COLO668 (cell line): ENCODE results near the gene KPNA3.
"Not testable (repeated sequence)": the region's sequence is repeated elsewhere in the genome, so short reads cannot be mapped to it uniquely, and the experiment has no call there.

Experiments used
- DNase-seq: peaks from one replicate; lab custom pipeline; 2025; ENCODE audit not compliant: unreplicated experiment; lab: John Stamatoyannopoulos, UW

The KPNA3 gene, protein sequence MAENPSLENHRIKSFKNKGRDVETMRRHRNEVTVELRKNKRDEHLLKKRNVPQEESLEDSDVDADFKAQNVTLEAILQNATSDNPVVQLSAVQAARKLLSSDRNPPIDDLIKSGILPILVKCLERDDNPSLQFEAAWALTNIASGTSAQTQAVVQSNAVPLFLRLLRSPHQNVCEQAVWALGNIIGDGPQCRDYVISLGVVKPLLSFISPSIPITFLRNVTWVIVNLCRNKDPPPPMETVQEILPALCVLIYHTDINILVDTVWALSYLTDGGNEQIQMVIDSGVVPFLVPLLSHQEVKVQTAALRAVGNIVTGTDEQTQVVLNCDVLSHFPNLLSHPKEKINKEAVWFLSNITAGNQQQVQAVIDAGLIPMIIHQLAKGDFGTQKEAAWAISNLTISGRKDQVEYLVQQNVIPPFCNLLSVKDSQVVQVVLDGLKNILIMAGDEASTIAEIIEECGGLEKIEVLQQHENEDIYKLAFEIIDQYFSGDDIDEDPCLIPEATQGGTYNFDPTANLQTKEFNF

DNA sequence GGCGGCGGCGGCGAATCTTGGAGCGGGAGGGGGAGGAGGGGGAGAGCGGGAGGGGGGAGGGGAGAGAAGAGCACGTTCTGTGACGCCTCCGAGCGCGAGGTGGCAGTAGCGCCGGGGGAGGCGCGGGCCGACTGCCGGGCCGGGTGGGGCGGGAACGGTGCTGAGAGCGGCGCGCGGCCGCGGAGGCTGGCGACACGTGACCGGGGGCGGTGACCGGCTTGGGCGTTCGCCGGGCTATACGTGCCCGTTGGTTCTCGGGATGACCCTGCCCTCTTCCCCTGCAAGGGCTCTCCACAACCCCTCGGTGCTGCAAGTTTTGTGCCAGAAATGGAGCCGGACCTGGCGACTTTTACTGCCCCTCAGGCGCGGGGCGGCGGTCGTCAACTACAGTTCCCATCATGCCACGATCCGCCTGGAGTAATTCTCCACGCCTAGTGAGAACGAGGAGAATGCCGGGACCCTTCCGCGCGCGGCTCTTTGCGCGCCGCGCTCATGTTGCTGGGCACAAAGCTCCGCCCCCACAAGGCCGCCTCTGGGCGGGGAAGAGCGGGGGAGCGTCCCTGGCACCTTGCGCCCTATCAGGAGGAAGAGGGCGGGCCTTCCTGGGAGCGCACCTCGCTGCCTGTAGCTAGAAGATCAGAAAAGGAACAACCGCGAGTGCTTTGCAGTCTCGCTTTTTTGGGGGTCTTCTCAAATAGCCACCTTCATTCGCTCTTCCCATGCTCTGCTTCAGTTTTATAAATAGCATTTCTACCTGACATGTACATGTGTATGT is at the start of gene KPNA3:
TSS of gene KPNA3 (minus strand) at position 133 of the 775 bp plus-strand sequence. CDS start 176 bp downstream, outside the sequence.
- DNase-seq, result peak; percentile 100

DNA sequence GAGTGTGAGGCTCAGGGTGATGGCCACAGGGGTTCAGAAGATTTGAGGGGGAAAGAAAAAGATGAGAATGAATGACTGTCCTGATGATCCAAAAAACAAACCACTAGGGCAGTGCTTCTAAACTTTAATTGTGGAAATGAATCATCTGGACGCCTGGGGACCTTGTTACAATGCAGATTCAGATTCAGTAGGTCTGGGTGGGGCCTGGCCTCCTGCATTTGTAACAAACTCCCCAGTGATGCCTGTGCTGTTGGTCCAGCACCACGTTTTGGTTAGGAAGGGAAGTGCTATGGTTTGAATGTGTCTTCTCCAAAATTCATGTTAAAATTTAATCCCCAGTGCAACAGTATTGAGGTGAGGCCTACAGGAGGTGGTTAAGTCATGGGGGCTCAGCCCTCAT is 49.5 kb upstream of the KPNA3 start:
- DNase-seq, result no peak

DNA sequence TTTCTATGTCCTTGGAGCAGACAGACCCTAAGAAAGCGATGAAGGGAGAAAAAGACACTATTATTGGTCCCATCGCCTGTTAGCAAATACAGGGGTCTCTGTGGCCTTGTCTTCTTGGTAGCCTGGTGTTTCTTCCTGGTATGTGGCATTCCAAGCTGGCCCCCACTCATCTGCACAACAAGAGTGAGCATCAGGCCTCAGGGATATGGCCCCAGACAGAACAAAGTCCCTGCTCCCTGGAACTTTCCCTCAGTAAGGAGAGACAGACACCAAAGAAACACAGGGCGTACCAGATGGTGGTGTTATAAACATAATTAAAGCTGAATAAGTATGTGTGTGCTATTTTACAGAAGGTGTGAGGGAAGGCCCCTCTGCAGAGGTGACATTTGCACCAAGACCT is 48.2 kb upstream of the KPNA3 start:
- no peak for DNase-seq

DNA sequence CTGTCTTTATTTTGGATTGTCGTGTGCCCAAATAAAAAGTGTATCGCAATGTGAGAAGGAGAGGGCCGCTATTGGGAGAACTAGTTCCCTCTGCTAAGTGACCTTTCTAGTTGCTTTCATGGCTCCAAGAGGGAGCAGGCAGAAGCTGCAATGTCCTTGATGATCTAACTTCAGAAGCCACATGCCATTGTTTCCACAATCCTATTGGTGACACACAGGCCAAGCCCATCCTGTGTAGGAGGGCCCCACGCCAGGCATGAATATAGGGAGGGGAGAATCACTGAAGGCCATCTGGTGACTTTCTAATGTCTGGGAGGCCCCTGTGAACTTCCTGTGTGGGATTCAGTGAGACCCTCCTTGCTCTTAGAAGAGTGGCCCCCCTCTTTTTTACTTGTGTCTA is 47.8 kb upstream of the KPNA3 start:
- DNase-seq, result no peak

DNA sequence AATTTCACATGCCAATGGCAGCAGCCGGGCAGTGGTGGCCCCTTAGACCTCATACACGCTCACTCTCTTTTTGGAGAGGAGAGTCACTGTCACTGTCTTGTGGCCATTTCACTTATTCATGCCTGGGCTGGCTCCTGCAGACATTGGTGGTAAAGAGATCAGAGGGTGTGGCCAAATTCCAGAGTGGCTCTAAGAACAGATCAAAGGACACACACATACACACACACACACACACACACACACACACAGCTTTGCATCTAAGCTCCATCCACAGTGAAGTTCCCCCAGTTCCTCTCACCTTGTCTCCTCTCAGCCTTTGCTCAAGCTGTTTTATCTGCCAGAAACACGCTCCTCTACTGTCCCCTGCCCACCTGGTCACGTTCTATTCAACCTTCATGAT is 46.5 kb upstream of the KPNA3 start:
- DNase-seq, result no peak

DNA sequence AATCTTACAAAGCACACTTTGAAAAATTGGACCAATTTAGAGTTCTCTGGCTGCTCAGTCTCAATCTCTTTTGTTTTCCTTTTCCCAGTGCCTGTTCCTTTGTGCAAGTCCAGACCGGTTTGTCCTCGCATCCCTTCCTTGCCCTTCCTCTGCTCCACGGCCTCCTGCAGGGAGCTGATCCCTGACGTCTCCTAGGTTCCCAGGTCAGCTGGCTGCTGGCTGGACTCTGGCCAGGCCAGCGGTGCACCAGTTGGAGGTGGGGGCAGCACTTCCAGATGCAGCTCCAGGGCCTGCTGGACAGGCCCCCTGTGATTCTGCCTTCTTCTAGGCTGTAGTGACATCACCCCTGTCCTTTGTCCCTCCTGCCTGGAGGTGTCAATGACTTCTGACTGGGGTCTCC is 44.0 kb upstream of the KPNA3 start:
- DNase-seq, result no peak

DNA sequence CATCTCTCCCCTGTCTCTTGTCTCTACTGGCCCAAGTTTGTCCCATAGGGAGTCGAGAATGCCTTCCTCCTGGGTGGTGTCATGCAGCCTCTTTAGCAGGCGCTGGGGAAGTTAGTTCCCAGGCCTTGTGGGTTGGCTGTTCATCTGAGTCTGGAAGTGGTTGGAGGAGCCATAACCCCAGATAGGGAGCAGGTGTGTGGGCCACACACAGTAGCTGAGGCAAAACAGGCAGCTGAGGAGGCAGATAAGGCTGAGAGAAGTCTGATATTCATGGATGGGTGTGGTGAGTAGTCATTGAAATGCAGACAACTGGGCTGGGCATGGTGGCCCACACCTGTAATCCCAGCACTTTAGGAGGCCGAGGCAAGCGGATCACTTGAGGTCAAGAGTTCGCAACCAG is 40.9 kb upstream of the KPNA3 start:
- no peak for DNase-seq

DNA sequence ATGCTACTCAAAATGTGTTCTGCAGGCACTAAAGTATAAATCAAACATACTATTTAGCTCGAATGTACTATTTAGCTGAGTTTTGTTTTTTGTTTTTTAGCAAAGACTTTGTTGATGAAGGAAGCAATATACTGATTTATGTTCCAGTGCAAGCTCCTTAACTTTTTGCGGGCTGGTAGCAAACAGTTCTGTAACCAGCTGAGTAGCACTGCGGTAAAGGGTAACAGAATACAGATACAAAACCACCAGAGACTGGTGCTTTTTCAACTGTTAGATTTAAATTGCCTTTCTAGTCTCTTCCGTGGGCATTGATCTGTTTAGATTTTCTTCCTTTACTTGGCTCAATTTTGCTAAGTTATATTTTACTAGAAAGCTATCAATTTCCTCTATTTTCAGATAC is 39.0 kb upstream of the KPNA3 start:
- no peak for DNase-seq

DNA sequence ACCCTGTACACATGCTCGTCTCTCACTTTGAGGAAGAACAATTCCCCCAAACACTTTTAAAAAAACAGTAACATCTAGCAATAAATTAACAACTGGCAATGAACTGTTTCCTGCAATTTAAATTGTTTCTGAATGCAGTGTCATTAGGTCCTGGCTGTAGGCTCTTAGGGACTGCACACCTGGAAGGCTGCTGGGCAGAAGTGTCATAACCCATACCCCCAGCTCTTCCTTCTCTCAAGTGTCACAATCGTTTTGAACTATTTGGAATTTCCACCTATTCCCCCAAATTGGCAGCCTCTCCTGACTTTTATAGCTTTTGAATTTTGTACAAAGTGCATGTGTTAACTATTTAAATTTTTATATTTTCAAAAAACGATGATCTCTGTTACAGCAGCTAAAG is 38.2 kb upstream of the KPNA3 start:
- DNase-seq, result no peak

DNA sequence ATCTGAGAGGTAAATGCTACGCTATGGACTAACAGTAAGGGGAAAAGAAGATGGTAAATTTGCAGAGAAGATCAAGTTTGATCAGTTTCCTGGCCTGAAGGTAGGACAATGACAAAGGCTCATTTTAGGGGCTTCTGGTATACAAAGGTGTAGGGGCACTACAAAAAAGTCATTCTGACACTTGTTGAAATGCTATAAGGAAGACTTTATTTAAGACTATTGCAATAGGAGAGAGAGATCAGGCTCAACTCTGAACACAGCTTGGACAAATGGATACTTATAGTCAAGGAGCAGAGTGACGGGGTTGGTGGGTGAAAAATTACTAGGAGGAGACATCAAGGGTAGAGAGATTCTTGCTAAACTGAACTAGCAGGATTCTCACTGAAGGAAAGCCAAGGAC is 37.2 kb upstream of the KPNA3 start:
- no peak for DNase-seq

DNA sequence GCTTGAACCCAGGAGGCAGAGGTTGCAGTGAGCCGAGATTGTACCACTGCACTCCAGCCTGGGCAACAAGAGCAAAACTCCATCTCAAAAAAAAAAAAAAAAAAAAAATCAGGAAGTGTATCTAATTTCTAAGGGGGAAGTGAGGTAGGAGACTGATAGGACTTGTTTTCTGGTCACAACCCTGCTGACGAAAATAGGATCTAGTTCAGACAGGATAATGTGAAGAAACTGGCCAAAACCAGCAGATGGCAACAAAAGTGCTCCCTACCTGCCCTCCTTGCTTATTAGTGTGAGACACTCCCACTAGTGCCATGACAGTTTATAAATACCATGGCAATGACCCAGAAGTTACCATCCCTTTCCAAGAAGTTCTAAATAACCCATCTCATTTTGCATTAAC is 36.0 kb upstream of the KPNA3 start:
- no peak for DNase-seq

DNA sequence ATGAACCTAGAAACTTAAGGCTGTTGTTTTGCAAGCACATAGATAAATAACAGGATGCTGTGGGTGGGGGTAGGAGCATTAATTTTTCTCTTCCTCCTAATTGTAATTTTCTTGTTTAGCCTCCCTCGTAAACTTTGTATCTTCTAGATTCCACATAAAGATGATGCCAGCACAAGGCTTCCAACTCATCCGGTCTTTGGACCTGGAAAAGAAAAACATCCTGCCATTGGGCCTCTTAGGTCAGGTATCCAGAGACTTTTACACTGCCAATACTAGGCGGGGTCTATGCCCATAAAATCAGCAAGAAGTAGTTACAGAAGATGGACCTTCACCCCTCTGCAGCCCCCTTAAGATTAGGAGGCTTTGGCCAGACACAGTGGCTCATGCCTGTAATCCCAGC is 35.4 kb upstream of the KPNA3 start:
- no peak for DNase-seq

DNA sequence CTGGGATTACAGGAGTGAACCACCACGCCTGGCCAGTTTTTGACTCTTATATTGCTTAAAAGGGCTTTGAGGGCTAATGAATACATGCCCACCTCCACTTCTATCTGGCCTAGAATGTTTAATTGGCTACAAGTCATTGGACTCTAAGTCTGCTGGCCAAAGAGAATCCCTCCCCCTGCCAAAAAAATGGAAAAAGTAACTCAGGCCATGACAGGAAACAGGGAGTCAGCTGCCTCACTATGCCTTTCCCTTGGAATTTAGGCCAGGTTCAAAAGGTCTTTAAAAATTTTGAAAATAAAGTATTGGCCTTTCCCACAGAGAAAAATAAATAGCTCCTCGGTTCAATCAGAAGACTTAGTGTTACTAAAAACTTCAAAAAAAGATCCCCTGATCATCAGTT is 34.9 kb upstream of the KPNA3 start:
- DNase-seq, result no peak

DNA sequence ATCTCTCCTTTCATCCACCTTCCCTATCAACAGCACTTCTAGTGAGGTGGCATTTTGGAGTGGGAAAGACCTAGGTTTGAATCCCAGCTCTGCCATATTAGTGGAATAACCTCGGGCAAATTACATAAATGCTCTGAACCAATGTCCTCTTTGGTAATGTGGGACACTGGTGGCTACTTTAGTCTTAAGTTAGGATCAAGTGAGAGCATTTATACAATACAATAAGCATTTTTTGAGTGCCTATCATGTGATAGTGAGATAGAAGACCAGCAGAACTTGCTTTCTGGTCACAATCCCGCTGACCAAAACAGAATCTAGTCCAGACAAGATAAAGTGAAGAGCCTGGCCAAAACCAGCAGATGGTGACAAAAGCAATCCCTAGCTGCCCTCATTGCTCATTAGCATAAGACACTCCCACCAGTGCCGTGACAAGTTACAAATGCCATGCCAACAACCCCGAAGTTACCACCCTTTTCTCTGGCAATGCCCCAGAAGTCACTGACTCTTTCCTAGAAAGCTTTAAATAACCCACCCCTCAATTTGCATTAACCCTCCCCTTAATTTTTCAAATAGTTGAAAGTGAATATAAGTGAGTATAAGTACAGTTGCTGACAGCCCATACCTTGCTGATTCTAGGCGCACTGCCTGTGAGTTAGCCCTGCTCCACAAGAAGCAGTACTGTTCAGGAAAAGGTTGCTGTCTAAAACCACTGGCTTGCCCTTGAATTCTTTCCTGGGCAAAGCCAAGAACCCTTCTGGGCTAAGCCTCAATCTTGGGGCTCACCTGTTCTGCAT is 28.9 kb upstream of the KPNA3 start:
- DNase-seq, result no peak

DNA sequence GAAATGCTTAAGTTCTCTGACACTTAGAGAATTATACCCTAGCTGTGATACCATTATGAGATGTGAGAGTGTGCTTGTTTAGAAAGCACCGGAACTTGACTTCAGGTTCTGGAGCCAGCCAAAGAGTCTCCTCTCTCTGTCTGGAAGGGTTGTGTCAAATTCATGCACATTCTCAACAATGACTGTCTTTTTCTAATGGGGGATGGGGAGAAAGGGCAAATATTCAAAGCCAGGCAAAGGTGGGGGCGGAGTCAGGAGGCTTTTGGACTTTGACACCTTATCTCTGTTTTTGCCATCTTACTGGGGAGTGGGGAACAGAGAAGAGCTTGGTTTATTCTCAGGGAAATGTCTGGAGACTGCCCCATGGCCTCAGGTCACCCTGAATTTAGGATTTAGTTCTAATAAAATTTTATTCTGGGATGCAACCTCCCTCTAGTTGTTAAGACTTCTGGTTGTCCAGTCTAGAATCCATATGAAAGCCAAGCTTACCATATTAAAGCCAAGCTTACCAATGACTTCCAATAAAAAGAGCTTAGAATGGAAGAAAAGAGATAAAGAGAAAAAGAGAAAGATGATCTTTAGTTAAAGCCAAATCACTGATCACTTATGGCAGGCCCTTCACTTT is 28.2 kb upstream of the KPNA3 start:
- DNase-seq, result no peak

DNA sequence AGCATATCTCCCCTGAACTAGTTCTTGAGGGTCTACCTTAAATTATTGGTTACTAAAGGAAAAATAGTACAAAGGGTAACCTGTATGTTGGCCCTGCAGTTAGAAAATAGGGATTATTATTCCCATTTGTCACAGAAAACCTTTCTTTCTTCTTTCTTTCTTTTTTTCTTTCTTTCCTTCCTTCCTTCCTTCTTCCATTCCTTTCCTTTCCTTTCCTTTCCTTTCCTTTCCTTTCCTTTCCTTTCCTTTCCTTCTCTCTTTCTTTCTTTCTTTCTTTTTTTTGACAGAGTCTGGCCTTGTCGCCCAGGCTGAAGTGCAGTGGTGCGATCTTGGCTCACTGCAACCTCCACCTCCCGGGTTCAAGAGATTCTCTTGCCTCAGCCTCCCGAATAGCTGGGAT is 23.6 kb upstream of the KPNA3 start:
- DNase-seq, result not testable (repeated sequence)

DNA sequence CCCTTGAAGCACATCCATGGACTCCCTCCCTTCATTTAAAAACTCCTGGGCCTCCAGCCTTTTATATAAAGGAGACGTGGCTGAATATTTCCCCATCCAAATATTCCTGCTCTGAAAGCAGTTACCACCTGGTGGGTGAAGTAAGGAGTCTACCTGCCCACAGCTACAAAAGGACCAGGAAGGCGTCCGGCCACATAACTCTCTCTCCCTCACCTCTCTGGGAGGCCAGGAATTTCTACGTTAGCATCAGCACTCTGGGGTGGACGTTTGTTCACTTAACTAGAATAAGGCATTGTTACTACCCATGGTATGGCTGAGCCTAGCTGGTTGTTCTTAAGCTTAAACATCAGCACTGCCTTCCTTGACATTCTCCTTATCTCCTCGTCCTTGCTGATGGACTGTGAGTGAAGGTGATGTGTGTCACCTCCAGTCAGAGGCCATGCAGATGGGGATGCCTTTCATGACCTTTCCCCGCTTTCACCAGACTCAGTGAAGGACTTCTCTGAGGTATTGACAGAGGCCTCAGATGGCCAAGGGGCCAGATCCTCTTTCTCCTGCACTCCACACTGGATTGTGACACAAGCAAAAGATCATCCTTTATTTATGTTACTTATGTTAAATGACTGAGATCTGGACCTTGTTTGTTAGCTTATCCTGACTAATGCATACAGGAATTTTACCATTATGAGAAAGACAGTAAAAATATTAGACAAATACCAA is 22.2 kb upstream of the KPNA3 start:
- no peak for DNase-seq

DNA sequence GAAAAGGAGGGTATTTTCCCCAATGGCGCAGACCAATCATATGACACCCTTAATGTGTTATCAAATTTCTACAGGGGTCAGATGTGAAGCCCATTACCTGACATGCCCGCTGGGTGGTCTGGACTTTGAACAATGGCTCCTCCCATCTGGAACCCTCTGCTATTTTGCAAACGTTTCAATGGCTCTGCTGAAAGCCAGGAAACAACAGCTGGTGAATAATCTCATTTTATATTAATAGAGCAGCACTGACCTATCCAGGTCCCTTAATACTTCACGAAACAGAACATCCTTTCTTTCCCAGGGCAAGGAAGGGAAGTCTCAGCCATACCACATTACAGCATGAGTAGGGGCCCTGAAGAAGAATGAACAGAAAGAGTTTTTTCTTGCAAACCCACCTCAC is 20.3 kb upstream of the KPNA3 start:
- DNase-seq, result no peak

DNA sequence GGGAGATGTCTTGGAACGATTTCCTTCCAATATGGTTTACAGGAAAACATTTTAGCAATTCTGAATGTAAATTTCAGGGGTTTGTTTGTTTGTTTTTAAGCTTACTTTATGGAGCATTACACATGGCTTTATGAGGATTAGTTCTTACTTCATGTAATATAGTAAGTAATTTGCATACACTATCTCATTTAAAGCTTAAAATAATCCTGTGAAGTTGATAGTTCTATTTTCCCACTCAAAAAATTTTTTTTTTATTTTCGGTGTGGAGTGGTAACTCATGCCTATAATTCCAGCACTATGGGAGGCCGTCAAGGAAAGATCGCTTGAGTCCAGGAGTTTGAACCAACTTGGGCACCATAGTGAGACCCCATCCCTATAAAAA is 19.0 kb upstream of the KPNA3 start:
- DNase-seq, result no peak
